GM18505 (cell line): ENCODE data around the gene KRT13.
"Not testable (repeated sequence)": the region's sequence is repeated elsewhere in the genome, so short reads cannot be mapped to it uniquely, and the experiment has no call there.

Experiments used
- ATAC-seq: cut with Tn5 transposase; IDR thresholded peaks from one replicate; pipeline ENCODE4 v1.9.1; 2021; ENCODE audit not compliant: unreplicated experiment
- POLR2A ChIP-seq: IDR thresholded peaks from 4 replicates; pipeline ENCODE4 v1.6.1; 2011; ENCODE audit warnings: borderline replicate concordance; ENCODE audit not compliant: insufficient read depth, insufficient read length; ENCODE audit errors: extremely low read depth

Gene KRT13

GRCh38 chr17:41505007-41505808 is at the start of gene KRT13:
KRT13 (minus strand) TSS chr17:41505612; CDS start chr17:41505550, 62 bp downstream.
- ATAC-seq: no peak
- no peak for TF ChIP-seq POLR2A

- no peak for TF ChIP-seq POLR2A
- ATAC-seq: no peak
Measured at GRCh38 chr17:41553987-41554680, 48.7 kb upstream of the KRT13 start.

- TF ChIP-seq POLR2A: no peak
- no peak for ATAC-seq
Measured at GRCh38 chr17:41553176-41553575, 47.8 kb upstream of the KRT13 start.

GRCh38 chr17:41552455-41552854 is 47.0 kb upstream of the KRT13 start:
- TF ChIP-seq POLR2A: no peak
- no peak for ATAC-seq

GRCh38 chr17:41551365-41551764 is 46.0 kb upstream of the KRT13 start:
- no peak for ATAC-seq
- TF ChIP-seq POLR2A: no peak

- ATAC-seq: no peak
- TF ChIP-seq POLR2A: no peak
Measured at GRCh38 chr17:41549596-41550039, 44.2 kb upstream of the KRT13 start.

- ATAC-seq: no peak
Measured at GRCh38 chr17:41548844-41549595, 43.6 kb upstream of the KRT13 start.

GRCh38 chr17:41547921-41548843 is 42.8 kb upstream of the KRT13 start:
- no peak for ATAC-seq
- TF ChIP-seq POLR2A: no peak

More at GRCh38 chr17:41548844-41549595, 43.6 kb upstream of the KRT13 start:
- no peak for TF ChIP-seq POLR2A

GRCh38 chr17:41547378-41547841 is 42.0 kb upstream of the KRT13 start:
- no peak for ATAC-seq
- TF ChIP-seq POLR2A: no peak

- TF ChIP-seq POLR2A: no peak
- ATAC-seq: no peak
Measured at GRCh38 chr17:41546819-41547218, 41.4 kb upstream of the KRT13 start.

GRCh38 chr17:41545829-41546410 is 40.5 kb upstream of the KRT13 start:
- ATAC-seq: no peak
- no peak for TF ChIP-seq POLR2A

GRCh38 chr17:41544935-41545334 is 39.5 kb upstream of the KRT13 start:
- TF ChIP-seq POLR2A: no peak
- no peak for ATAC-seq

- TF ChIP-seq POLR2A: no peak
- ATAC-seq: no peak
Measured at GRCh38 chr17:41544491-41544892, 39.1 kb upstream of the KRT13 start.

- ATAC-seq: not testable (repeated sequence)
Measured at GRCh38 chr17:41542786-41543185, 37.4 kb upstream of the KRT13 start.
